Right lobe of liver (tissue), 4 donors: ENCODE results near the gene ZNF774.

Experiments
- POLR2A ChIP-seq: fragments of 450-650 bp; IDR thresholded peaks from one replicate; pipeline ENCODE4 v1.6.1; 2017; ENCODE audit warnings: antibody characterized with exemption, mild to moderate bottlenecking
- TF ChIP-seq, protein P1 (sequence below), 4 donors: fragments of 200-600 bp in 3 of 4; fragments of 450-650 bp in 1 of 4; IDR thresholded peaks; one replicate each; pipeline versions ENCODE4 v1.5.1 to v1.8.0; 2016 to 2022; ENCODE audit warnings: antibody characterized with exemption in 4 of 4, mild to moderate bottlenecking in 2 of 4
- donor health status: DM: no; HTN: no; CAD: no.
- donor health status: DM: no; HTN: no; CAD: no.
- donor health status: DM: no; HTN: yes; CAD: no.

DNA sequence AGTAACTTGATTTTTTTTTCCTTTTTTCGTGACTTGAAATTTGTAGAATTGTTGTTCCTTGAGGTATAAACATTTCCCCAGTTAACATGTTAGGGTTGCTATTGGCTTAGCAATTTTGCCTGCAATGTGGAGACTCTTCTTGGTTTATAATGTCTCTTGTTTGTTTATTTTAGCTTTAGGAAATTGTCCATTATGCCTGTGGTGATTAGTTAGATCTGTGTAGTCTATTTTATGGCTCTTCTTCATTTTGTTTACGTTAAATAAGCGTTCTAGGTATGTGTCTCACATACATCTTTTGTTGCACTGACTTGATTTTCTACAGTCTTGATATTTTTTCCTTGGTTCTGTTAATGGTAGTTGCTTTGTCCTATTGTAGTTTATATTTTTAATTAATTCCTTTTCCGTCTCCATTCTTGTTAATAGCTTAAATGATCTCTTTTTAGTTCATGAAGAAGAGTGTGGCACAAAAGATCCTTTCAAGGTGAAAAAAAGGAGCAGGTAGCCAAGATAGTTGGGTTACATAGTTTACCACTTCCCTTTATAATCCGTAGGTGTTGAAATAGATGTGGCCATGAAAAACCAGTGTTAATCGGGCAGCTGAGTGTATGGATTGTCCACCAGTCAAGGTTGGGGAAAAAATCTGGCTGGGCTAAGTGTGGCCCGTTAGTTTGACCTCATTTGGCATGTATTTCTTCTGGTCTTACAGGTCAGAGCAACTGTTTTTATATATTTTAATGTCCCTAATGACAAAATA, 48.1 kb downstream of the ZNF774 start:
- TF ChIP-seq, protein P1, sequence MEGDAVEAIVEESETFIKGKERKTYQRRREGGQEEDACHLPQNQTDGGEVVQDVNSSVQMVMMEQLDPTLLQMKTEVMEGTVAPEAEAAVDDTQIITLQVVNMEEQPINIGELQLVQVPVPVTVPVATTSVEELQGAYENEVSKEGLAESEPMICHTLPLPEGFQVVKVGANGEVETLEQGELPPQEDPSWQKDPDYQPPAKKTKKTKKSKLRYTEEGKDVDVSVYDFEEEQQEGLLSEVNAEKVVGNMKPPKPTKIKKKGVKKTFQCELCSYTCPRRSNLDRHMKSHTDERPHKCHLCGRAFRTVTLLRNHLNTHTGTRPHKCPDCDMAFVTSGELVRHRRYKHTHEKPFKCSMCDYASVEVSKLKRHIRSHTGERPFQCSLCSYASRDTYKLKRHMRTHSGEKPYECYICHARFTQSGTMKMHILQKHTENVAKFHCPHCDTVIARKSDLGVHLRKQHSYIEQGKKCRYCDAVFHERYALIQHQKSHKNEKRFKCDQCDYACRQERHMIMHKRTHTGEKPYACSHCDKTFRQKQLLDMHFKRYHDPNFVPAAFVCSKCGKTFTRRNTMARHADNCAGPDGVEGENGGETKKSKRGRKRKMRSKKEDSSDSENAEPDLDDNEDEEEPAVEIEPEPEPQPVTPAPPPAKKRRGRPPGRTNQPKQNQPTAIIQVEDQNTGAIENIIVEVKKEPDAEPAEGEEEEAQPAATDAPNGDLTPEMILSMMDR (IDR thresholded peaks at IDR 0.05): no peak
- no peak for TF ChIP-seq POLR2A
